Colonic mucosa (tissue), 4 donors: ENCODE results near the gene DNAJB13. TPM values are rescaled to one million over a fixed set of nuclear protein-coding genes. Genes with fewer than 3 reads are reported as not detected.

Experiments used
- DNase-seq: peaks from one replicate; pipeline ENCODE4 v3.0.0-alpha.2; 2020
- H3K27ac ChIP-seq: fragments of 200-600 bp; one replicate; pipeline ENCODE4 v1.8.0; 2021
- H3K27me3 ChIP-seq: fragments of 200-600 bp; one replicate; pipeline ENCODE4 v1.8.0; 2021
- H3K36me3 ChIP-seq: fragments of 200-600 bp; one replicate; pipeline ENCODE4 v1.8.0; 2021
- H3K4me1 ChIP-seq: fragments of 200-600 bp; one replicate; pipeline ENCODE4 v1.8.0; 2021; ENCODE audit warnings: mild to moderate bottlenecking
- H3K4me3 ChIP-seq: fragments of 200-600 bp; one replicate; pipeline ENCODE4 v1.8.0; 2021
- H3K9ac ChIP-seq, 2 donors: one replicate each; pipeline ENCODE4 v1.7.0; 2013; ENCODE audit warnings: control low read depth in 2 of 2, low read depth in 2 of 2, low read length in 2 of 2
- H3K9me3 ChIP-seq: fragments of 200-600 bp; one replicate; pipeline ENCODE4 v1.8.0; 2021
- intact Hi-C: fragments of 100-400 bp; cut with DNase I; formaldehyde crosslinking; loops from one replicate; pipeline ENCODE4 v1.14.1; 2022
- total RNA-seq, 2 donors: library from RNA; stranded (reverse); fragmentation: NEBNext Ultra II Directional in 1 of 2; extraction: Animal tissue kit (Norgen Biotek cat#: 25700) in 1 of 2; gene quantifications; one replicate each; pipeline ENCODE4 v1.2.1, GENCODE V29; 2021
- TF ChIP-seq, protein P1 (sequence below): fragments of 200-600 bp; IDR thresholded peaks from one replicate; pipeline ENCODE4 v1.8.0; 2022; ENCODE audit warnings: antibody characterized with exemption, mild to moderate bottlenecking
- donor health status: healthy.
- donor health status: DM: no; HTN: no; CAD: no.
- donor health status: DM: no; HTN: no; CAD: no.

Gene DNAJB13
- total RNA-seq, 2 donors from 2014 or later: not detected

DNA sequence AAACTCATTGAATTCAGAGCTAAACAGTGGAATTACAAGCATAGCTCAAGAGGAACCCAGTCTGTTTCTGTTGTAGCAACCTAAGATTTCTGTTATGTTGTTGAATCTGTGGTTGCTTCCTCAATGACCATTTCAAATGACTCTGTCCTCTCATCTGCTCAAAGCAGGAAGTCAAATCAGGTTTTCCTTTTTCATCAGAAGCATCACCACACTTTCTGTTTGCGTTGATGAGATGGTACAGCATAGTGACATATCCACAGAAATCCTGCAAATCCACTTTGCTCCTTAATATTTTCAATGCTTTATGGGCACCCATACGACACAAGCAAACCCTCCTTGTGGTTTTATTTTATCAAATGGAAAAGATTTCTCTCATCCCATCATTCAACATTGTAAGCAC lies 44.4 kb downstream of the DNAJB13 start:
- H3K9ac ChIP-seq: no peak overlapping the region
- H3K4me1 ChIP-seq: no peaks in the 10 kb centered on the region
- peak overlapping the region; percentile 18 for H3K27ac ChIP-seq
- intact Hi-C loops: no loop called here
- TF ChIP-seq, protein P1, sequence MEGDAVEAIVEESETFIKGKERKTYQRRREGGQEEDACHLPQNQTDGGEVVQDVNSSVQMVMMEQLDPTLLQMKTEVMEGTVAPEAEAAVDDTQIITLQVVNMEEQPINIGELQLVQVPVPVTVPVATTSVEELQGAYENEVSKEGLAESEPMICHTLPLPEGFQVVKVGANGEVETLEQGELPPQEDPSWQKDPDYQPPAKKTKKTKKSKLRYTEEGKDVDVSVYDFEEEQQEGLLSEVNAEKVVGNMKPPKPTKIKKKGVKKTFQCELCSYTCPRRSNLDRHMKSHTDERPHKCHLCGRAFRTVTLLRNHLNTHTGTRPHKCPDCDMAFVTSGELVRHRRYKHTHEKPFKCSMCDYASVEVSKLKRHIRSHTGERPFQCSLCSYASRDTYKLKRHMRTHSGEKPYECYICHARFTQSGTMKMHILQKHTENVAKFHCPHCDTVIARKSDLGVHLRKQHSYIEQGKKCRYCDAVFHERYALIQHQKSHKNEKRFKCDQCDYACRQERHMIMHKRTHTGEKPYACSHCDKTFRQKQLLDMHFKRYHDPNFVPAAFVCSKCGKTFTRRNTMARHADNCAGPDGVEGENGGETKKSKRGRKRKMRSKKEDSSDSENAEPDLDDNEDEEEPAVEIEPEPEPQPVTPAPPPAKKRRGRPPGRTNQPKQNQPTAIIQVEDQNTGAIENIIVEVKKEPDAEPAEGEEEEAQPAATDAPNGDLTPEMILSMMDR: no peak
- no peak overlapping the region for H3K4me3 ChIP-seq
- no peaks in the 10 kb centered on the region for H3K36me3 ChIP-seq
- no peaks in the 10 kb centered on the region for H3K27me3 ChIP-seq
- no peaks in the 10 kb centered on the region for H3K9me3 ChIP-seq
- DNase-seq: no peak

DNA sequence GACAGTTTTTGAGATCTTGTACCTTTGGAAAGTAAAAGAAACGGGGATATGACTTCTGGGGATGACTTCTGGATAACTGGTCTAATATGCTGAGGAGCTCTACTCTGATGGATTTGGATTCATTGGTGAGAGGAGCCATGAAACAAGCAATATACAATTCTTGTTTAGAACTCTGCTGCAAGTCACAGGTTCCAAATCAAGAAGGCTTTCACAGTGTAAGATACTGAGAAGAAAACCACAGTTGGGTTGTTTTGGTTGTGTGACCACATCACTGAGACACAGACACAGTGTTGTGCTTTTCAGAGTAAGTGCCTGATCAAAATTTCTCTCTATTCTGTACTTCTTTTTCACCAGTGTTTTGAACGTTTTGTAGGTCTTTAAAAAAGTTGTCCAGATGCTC lies 44.9 kb downstream of the DNAJB13 start:
- no peaks in the 10 kb centered on the region for H3K9me3 ChIP-seq
- H3K4me3 ChIP-seq: no peak overlapping the region
- no peaks in the 10 kb centered on the region for H3K27me3 ChIP-seq
- intact Hi-C loops: no loop called here
- no peak for DNase-seq
- H3K36me3 ChIP-seq: no peaks in the 10 kb centered on the region
- no peaks in the 10 kb centered on the region for H3K4me1 ChIP-seq
- H3K27ac ChIP-seq: peak overlapping the region; percentile 18
- TF ChIP-seq, protein P1: no peak
- H3K9ac ChIP-seq: no peak overlapping the region

DNA sequence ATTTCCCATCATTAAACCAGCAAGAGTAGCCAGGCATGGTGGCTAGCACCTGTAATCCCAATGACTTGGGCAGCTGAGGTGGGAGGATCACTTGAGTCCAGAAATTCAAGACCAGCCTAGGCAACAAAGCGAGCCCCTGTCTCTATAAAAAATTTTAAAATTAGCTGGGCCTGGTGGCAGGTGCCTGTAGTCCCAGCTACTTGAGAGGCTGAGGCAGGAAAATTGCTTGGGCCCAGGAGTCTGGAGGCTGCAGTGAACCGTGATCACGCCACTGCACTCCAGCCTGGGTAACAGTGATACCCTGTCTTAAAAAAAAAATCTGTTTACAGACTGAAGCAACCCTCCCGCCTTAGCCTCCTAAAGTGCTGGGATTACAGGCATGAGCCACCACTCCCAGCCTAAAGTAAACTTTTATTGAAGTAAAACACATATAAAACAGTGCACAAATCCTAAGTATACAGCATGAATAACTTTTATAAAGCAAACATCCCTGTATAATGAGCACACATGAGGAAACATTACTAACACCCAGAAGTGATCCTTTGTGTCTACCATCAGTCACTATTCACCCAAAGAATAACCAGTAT lies 45.4 kb downstream of the DNAJB13 start:
- TF ChIP-seq, protein P1: no peak
- intact Hi-C loops: no loop called here
- no peak overlapping the region for H3K4me3 ChIP-seq
- H3K9me3 ChIP-seq: no peaks in the 10 kb centered on the region
- H3K36me3 ChIP-seq: no peaks in the 10 kb centered on the region
- no peak overlapping the region for H3K9ac ChIP-seq
- peak; percentile 47 for DNase-seq
- H3K27ac ChIP-seq: no peak overlapping the region
- H3K27me3 ChIP-seq: no peaks in the 10 kb centered on the region
- H3K4me1 ChIP-seq: no peaks in the 10 kb centered on the region

DNA sequence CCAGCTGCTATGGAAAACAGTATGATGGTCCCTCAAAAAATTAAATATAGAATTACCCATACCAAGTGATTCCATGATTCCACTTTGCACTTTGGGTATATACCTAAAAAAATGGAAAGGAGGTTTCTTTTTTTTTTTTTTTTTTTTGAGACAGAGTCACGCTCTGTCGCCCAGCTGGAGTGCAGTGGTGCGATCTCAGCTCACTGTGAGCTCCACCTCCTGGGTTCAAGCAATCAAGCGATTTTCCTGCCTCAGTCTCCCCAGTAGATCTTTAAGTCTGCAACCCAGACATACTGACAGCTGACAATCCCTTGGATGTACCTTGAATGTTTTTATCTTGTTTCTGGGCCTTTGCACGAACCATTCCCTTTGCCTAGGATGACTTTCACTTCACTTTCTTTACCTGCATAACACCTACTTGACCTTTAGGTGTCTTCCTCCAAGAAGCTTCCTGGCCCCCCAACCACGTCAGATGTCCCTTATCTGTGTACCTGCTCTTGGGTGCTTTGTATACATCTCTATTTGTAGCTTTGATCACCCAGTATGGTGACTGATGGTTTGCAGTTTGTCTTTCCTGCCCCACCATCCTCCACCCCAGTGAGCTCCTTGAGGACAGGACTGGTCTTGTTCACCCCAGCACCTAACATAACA lies 46.4 kb downstream of the DNAJB13 start:
- intact Hi-C loops: no loop called here
- no peak overlapping the region for H3K27ac ChIP-seq
- no peak for DNase-seq
- no peaks in the 10 kb centered on the region for H3K4me1 ChIP-seq
- TF ChIP-seq, protein P1: no peak
- H3K9ac ChIP-seq: no peak overlapping the region
- H3K27me3 ChIP-seq: no peaks in the 10 kb centered on the region
- no peaks in the 10 kb centered on the region for H3K9me3 ChIP-seq
- H3K4me3 ChIP-seq: no peak overlapping the region
- no peaks in the 10 kb centered on the region for H3K36me3 ChIP-seq

DNA sequence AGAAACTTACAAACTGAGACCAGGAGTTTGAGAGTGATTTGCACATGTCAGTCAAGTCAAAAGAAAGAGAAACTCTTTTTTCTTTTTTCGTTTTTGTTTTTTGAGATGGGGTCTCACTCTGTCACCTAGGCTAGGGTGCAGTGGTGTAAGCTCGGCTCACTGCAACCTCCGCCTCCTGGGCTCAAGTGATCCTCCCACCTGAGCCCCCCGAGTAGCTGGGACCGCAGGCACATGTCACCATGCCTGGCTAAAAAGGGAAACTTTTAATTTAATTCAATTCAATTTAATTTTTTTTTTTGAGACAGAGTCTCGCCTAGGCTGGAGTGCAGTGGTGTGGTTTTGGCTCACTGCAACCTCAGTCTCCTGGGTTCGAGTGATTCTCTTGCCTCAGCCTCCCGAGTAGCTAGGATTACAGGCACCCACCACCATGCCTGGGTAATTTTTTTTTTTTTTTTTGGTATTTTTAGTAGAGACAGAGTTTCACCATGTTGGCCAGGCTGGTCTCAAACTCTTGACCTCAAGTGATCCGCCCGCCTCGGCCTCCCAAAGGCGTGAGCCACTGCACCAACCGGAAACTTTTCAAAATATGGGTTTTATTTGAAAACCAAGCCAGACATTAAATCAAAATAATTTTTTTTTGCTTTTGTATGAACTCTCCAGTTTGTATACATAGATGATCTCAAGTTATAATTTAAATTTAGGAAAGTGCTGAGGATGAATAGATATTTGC lies 48.2 kb downstream of the DNAJB13 start:
- Histone ChIP-seq H3K36me3 (no peaks in the 10 kb centered on the region), H3K27ac (no peak overlapping the region), H3K4me3 (no peak overlapping the region), H3K27me3 (no peaks in the 10 kb centered on the region), H3K9me3 (no peaks in the 10 kb centered on the region), H3K9ac (no peak overlapping the region), H3K4me1 (no peaks in the 10 kb centered on the region)
- TF ChIP-seq, protein P1: no peak
- DNase-seq: no peak
- intact Hi-C loops: no loop called here
